Fibroblast of skin of left quadriceps (primary cell): Measurements from ENCODE around the gene TCHHL1.
"Not testable (repeated sequence)": the region's sequence is repeated elsewhere in the genome, so short reads cannot be mapped to it uniquely, and the experiment has no call there.

Experiments
- DNase-seq, 2 experiments: peaks; one replicate each; pipeline ENCODE4 v3.0.0-alpha.2; 2013; ENCODE audit warnings: low read depth in 2 of 2

The TCHHL1 gene

DNA sequence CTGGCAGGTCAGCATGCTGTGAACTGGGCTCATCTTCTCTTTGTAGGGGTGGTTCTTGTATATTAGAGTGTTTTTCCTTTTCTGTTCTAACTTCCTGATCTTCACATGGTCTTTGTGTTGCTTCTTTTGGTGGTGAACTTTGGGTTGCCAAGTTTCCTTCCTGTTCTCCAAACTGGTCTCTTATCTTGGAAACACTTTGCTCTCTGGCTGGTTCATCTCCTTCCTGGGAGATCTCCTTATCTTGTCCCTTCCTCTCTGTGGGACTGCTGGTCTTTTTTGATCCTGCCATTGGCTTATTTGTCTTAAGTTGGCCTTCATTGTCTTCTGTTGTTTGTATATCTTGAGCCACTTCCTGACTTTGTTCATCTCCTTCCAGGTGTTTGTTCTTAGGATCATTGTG is 2.1 kb downstream of the TCHHL1 start:
- DNase-seq = no peak

DNA sequence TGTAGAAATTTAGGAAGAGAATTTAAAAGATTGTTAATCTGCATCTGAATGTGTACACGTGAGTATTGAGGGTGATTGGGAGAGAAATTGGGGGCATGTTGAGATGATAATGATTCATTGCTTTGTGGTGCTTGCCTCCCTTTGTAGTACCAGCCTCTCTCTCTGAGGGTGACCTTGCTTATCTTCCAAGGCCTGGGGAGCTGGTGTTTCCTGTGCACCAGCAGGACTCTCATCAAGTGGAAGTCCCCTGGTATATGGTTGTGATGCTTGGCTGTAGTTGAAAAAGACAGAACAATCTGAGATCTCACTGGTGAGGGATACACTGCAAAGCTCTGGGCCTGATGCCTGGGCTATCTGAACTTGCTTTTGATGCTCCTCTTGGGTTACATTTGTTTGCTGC is 4.0 kb downstream of the TCHHL1 start:
- DNase-seq = no peak

DNA sequence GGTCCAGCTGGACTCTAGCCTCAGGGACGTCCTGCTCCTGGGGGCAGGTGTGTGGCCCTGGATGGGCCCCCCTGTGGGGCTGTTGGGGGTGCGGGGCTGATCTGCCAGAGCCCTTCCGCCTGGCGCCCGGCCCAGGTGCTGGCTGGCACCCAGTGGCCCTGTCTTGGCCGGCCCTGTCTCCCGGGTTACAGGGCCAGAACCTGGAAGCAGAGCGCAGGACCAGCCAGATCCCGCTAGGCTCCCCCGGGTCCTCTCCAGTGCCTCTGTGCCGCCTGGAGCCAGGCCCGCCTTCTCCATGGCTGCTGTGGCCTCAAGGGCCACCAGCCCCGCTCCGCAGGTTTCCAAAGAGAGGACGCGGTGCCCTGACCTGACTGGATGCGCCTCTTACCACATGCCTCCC is 7.8 kb downstream of the TCHHL1 start:
- not testable (repeated sequence) for DNase-seq

DNA sequence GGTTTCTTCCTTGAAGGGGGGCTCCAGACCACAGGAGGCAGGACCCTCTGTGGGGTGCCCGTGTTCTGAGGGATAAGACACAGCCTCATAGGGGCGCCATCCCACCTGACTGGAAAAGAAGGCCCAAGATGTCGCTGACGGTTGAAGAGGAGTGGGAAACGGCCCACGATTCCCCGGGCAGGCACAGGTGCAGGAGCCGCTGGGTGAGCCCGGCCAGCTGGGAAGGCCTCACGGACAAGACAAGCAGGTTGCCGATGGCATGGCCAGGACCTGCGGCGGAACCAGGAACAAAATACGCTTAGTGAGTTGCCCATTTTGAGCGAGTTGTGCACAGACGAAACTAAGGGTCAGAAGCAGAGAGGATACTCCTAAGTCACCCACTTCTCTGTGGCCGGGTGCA is 8.4 kb downstream of the TCHHL1 start:
- not testable (repeated sequence) for DNase-seq

DNA sequence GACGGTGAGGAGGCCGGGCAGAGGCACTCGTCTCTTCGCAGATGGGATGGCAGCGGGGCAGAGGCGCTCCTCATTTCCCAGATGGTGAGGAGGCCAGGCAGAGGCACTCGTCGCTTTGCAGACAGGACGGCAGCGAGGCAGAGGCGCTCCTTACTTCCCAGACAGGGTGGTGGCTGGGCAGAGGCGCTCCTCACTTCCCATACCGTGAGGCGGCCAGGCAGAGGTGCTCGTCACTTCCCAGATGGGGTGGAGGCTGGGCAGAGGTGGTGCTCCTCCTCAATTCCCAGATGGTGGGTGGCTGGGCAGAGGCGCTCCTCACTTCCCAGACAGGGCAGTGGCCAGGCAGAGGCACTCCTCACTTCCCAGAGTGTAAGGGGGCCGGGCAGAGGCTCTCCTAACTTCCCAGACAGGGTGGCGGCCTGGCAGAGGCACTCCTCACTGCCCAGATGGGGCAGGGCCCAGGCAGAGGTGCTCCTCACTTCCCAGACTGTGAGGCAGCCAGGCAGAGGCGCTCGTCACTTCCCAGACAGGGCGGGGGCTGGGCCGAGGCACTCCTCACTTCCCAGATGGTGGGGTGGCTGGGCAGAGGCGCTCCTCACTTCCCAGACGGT is 9.9 kb downstream of the TCHHL1 start:
- no peak for DNase-seq

DNA sequence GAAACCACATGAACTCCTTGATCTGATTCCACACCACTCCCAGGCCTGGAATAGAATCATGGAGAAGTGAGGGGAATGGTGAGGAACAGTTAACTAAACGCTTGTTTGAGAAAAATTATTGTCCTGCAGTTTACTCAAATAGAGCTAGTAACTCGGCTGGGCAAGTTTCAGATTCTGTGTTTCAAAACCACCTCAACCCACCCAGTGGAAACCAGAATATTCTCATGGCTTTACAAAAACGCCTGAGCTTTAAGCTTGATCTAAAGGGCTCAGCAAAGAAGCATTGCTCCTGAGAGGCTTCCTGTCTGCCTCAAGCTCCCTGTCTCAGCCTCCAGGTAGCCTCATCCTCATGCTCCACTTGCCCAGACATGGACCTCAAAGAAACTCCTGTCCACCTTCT is 16.6 kb downstream of the TCHHL1 start:
- DNase-seq = no peak

DNA sequence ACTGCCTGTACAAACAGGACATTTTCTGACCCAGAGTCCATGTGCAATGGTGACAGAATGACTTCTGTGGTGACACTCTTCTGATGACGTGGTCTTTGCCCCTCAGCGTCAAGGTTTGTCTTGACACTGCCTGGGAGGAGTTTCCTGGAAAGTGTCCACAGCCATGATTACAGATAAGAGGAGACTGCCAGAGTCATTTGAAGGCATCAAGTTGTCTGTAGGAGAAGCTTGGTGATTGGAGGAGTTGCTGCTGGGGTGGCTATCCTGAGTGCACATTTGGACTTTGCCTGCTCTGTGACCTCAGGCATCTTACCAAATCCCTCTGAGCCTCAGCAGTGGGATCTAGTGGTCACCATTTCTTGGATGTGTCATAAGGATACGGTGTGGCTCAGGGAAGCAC is 17.7 kb downstream of the TCHHL1 start:
- no peak for DNase-seq

DNA sequence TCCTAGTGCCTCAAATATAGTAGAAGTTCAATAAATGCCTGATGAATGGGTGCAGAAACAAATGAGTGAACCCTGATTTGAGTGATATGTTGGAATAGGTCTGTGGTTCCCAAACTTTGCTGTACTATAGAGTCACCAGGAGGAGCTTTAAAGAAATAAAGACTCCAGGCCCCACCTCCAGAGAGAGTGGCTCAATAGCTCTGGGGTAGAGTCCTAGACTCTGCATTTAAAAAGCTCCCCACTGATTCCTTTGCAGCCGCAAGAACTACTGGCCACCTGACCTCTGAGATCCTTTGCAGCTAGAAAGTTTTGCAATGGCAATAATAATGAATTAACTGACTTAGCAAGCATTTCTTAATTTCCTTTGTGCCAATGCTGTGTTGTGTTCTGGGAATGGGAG is 20.9 kb downstream of the TCHHL1 start:
- DNase-seq = no peak

DNA sequence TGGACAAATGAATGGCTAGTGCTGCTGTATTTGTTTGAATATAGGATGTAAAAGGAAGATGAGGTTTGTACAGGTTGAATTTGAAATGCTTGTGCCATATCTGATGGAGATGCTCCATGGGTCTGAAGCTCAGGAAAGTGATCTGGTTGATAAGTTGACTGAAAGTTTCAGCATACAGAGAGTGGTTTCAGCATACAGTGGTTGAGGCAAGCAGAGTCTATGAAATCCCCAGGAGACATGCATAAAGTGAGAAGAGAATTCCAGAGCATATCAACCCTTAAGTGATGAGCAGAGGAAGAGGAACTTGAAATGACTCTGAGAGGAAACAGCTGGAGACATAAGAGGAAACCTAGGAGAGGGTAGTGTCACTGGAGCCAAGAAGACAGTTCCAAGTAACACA is 21.7 kb downstream of the TCHHL1 start:
- DNase-seq = no peak

DNA sequence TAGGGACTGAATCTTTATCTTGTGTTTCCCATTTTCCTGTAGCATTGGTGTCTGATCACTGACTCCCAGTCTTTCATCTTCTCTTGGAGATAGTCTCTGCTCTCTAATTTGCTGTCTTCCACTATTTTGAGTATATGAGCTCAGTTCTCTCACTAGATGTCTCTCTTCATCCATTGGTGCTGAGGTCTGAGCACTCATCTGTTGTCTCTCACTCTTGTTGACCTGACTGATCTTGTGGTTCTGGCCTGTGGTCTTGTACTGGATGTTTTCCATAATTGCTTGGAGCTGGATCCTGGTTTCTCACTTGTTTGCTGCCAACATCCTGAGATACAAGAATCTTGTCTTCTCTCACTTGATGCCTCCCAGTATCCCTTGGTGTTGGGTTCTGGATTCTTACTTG is 26.9 kb downstream of the TCHHL1 start:
- no peak for DNase-seq

DNA sequence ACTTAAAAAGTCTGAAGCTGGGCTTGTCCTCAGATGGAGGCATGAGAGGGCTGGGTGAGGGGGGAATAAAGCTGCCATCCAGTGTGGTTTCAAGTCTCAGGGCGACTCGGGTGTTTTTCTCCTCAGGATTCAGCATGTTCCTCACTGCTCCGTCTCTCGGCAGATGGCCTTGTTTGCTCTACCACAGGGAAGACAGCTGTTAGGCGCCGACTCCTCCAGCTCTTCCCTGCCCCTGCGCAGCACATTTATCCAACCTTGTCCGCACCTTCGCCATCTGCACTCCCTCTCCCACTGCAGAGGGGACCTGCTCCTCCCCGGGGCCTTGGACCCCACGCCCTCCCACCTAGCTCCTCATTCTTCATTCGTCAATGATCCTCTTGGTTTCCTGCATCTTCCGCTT is 35.5 kb downstream of the TCHHL1 start:
- no peak for DNase-seq

DNA sequence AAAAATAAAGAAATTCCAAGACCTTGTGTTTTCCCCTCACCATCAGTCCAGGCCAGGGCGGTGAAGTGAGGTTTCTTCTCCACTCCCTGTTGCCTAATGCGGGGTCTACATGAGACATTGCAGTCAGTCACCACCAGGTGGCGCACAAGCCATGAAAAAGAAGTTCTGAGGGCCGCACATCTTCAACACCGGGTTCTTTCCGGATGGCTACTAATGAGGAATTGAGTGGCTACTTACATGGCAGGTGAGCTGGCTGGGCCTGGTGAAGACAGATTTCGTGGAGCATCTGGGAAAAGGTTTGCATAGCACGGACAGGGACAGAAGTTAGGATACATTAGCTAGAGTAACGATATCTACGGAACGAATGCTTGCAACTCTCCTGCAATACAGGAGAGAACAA is 36.3 kb downstream of the TCHHL1 start:
- DNase-seq = peak; percentile 50 to 56

DNA sequence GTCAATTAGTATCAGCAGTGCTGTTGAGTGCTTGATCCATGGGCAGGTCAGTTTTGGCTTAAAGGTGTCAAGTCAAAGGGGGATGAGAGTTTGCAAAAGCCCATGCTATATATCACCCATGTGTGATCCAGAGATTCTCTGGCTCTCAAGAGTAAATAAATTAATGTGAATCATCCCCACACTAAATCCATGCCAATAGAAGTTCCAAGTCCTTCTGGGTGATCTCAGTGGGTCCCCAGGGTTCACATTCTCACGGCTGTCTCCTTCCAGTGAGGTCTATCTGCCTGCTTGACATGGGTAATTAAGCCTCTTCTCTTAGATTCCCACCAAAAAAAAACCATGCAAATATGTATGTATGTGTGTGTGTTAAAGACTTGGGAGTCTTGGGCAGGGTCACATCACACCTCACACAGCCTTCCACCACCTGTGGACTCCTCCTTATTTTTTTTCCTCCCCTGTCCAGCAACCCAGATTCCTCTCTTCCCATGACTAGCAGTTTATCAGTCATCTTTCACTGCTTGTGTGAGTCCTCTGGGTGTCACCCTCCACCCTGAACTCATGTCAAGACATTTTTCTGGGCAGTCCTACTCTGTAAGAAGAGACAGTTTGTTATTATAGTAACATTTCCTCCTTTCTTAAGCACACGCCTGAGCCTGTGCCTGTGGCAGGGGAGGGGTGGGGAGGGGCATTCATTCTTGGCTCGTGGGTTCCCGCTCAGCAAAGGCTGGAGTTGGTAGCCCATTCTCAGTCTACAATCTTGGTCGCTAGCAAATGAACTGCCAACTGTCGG is 37.8 kb downstream of the TCHHL1 start:
- DNase-seq = no peak

DNA sequence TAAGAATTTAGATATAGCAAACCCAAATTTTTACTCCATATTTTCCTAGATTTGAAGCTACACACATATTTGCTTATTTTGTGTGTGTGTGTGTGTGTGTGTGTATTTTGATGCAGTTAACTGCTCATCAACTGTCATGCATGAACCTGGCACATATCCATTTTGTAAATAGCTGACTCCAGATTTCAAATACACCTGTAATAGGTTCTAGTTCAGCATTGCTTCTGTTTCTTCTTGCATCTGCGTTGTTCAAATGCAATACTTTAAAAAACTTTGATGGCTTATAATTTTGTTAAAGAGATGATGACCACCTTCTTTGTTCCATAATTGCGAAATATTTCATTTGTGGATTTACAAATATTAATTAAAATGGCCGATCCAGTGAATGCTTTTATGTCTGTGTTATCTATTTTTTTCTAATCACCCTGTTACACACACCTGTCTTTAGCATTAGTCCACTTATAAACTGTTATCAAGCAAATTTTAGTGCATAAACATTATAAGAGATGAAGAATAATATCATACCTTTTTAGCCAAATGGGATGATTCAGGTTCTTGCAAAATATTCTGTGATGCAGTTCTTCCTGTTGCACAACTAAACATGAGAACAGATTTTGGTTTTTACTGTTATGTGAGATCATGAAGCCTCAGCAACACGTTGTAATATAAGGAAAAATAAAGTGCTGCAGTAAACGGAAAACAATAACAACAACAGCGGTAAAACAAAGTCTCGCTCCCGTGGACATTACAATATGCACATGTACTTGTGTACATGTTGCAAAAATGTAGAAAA is 39.4 kb downstream of the TCHHL1 start:
- peak; percentile 16 to 26 for DNase-seq

DNA sequence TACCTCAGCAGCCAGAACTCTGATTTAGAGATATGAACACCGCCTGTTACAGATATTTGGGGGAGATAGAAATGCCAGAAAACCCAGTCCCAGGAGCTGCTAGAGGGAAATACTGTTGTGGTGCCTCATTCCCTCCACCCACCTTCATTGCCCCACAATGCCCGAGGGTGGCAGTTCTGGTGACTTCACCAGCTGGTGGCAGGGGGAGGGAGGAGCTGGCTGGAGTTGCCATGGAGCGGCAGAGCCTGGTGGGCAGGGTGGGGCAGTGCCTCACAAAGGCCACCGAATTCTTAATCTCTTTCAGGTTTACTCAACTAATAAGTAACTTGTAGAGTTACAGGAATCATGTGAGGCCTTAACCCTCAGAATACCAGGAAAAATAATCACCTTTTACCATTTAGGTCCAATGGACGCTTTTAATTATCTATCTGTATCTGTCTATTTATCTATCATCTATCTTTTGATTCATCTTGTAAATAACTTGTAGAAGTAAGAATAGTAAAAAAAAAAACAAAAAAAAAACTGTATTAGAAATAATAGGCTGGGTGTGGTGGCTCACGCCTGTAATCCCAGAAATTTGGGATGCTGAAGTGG is 40.4 kb downstream of the TCHHL1 start:
- no peak for DNase-seq

DNA sequence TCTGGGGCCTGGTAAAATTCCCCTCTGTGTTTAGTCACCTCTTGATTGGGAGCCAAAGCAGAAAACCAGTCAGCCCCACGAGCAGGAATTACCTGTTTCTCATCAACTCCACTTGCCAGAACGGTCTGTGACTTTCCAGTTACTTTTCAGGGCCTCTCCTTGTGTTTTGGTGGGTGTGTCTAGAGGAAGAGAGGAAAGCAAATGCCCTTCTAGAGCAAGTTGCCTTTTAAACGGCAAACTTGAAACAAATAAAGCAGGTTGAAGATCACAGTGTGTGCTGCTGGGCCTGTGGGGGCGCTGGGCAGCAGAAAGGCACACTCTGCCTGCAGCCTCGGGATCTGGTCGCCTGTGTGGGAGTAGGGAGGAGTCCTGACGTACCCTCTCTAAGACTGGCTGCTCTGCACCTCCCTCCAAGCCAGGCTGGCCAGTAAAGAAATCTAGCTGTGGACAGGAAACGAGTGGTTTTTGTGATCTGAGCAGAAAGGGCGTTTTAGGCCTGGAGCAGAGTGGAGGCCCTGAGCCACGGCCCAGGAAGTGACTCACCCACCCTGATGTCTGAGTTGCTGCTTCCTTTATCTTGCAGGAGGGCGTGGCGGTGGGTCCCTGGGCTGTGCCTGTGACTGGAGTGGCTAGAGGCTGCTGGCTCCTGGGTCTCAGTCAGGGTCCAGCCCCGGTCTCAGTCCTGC is 41.0 kb downstream of the TCHHL1 start:
- peak; percentile 94 to 95 for DNase-seq

DNA sequence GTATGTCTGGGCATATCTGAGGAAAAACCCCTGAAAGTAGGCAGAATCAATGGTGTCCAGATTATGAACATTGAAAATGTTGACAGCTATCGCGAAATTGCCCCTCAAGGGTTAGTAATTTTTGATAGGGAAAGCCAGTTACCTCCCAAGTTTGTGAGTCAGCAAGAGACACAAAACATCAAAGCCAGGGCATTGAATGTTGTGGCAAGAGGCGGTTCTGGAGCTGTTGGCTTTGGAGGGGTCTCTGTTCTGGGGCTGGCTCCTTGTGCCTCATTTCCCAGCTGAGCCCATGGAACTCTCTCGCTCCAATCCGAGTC is 41.5 kb downstream of the TCHHL1 start:
- DNase-seq = no peak

DNA sequence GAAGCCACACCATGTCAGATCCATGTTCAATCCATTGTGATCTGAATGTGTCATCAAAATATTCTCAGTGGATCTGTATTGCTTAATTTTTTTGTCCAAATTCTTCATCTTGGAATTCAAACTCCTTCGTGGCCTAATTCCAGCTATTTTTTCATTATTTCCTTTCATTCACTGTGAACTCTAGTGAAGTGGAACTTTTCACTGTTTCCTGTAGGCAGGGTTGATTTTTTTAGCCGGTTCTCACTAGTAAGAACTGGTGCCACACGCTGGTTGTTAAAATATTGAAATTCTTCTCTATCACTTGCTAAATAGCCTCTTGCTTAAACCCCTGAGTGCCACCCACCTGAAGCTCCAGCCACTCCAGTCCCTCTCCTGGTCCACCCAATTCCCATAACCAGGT is 44.5 kb downstream of the TCHHL1 start:
- no peak for DNase-seq

DNA sequence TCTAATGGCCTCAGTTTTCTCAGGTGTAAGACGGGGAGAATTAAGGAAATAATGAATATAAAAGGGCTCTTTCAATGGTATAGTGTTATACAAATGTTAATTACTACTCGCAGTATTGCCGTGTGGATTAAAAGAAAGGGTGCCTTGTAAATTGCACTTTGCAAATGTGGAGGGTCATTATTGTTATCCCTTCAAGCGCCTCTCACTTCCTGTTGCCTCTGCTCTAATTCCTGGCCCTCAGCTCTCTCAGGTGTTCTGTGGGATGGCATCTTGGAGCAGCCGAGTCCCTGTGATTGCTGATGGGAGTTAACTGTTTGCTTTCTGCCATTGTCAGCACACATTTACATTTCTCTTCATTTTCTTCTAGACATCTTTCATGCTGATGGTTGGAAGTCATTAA is 45.0 kb downstream of the TCHHL1 start:
- no peak for DNase-seq

DNA sequence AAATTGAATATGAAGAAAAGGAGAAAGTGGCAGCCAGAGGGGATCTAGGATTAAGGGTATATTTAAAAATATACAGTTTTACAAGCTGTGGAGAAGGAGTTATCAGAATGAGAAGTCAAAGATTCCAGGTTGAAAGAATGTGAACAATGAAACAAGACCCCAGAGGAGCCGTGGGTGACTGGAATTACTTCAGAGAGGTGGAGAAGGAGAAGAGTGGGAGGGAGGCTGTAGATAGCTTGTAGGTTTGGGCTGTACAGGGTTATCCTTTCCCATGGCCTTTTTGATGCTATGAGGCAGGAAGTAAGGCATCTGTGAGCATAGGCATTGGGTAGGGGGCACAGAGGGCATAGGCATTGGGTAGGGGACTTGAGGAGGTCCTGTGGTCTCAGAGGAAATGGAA is 46.8 kb downstream of the TCHHL1 start:
- no peak for DNase-seq

DNA sequence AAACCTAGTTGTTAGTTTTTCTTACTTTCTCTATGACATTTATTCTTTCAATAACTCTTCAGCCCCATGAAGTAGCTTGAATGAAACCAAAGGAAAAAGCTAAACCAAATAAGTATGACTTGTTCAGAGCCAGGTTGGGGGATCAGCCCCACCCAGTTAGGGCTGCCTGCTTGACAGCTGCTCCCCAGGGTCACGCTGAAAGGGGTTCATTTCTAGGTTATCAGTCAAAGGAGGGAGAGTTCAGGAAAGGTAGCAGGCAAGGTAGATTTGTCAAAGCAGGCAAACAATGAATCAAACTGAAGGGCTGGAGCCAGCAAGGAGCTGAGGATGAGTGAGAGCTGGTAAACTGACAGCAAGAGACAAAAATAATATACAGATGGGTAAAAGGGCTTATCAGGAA is 49.0 kb downstream of the TCHHL1 start:
- no peak for DNase-seq

DNA sequence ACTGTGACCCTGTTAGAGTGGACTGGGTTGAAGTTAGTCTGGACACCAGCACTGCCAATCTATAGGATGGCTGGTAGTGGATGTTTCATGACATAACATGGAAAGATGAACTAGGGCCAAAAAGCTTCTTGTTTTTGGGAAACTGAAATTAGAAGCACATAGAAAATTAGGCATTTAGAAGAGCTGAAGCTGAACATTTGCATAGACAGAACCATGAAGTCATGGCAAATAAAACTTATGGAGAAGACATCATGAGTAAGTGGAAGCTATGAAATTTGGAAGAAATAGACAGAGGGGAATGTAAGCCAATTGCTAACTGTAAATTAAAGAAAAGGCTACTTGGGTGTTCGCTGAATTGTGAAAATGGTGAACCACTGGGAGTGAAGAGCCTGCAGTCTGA is 49.4 kb downstream of the TCHHL1 start:
- DNase-seq = no peak
